Lower lobe of right lung (tissue), 2 donors: ENCODE data around the gene PTPRM. TPM values are rescaled to one million over a fixed set of nuclear protein-coding genes. Genes with fewer than 3 reads are reported as not detected.

Experiments
- ATAC-seq, 2 donors: fragments of 200-7000 bp; cut with Tn5 transposase; one replicate each; pipeline ENCODE4 v1.9.1; 2020 to 2022; ENCODE audit warnings: mild to moderate bottlenecking in 2 of 2, moderate library complexity in 2 of 2
- DNase-seq: peaks from one replicate; pipeline ENCODE4 v3.0.0-alpha.2; 2020
- H3K27ac ChIP-seq: fragments of 200-600 bp; one replicate; pipeline ENCODE4 v1.8.0; 2022
- H3K27me3 ChIP-seq: fragments of 200-600 bp; one replicate; pipeline ENCODE4 v1.8.0; 2022; ENCODE audit warnings: low read depth
- H3K36me3 ChIP-seq: fragments of 200-600 bp; one replicate; pipeline ENCODE4 v1.8.0; 2022; ENCODE audit warnings: mild to moderate bottlenecking
- H3K4me1 ChIP-seq: fragments of 200-600 bp; one replicate; pipeline ENCODE4 v1.8.0; 2022
- H3K4me3 ChIP-seq: fragments of 200-600 bp; one replicate; pipeline ENCODE4 v1.8.0; 2022; ENCODE audit warnings: mild to moderate bottlenecking
- H3K9me3 ChIP-seq: fragments of 200-600 bp; one replicate; pipeline ENCODE4 v1.8.0; 2022
- CTCF ChIP-seq: fragments of 200-600 bp; IDR thresholded peaks from one replicate; pipeline ENCODE4 v1.8.0; 2022; ENCODE audit warnings: antibody characterized with exemption, mild to moderate bottlenecking
- intact Hi-C: fragments of 100-400 bp; cut with DNase I; formaldehyde crosslinking; loops from one replicate; pipeline ENCODE4 v1.11.0; 2022
- total RNA-seq: library from RNA; stranded (reverse); fragmentation: NEBNext Ultra II Directional; extraction: Animal tissue kit (Norgen Biotek cat#: 25700); gene quantifications from one replicate; pipeline ENCODE4 v1.2.1, GENCODE V29; 2021
- donor health status: DM: no; HTN: yes; CAD: no; lungs with severe emphysema.

The PTPRM gene
- total RNA-seq, 1 donor from 2014 or later: 85.2 TPM

- Histone ChIP-seq H3K27ac (no peak overlapping the region), H3K27me3 (no peaks in the 10 kb centered on the region), H3K36me3 (no peaks in the 10 kb centered on the region), H3K9me3 (no peaks in the 10 kb centered on the region), H3K4me1 (peaks cover 11% of the 10 kb centered on the region), H3K4me3 (no peak overlapping the region)
- TF ChIP-seq CTCF: no peak
- DNase-seq: no peak
- intact Hi-C loops: no loop called here
- no peak for ATAC-seq
Measured at GRCh38 chr18:8339210-8339609, 772.1 kb downstream of the PTPRM start.

- Histone ChIP-seq H3K4me1 (peaks cover 11% of the 10 kb centered on the region), H3K27ac (no peak overlapping the region), H3K4me3 (no peak overlapping the region), H3K36me3 (no peaks in the 10 kb centered on the region), H3K9me3 (no peaks in the 10 kb centered on the region), H3K27me3 (no peaks in the 10 kb centered on the region)
- no peak for TF ChIP-seq CTCF
- DNase-seq (no peak), ATAC-seq (no peak)
- intact Hi-C loops: no loop called here
Measured at GRCh38 chr18:8339952-8340351, 772.8 kb downstream of the PTPRM start.

GRCh38 chr18:8341481-8342230 lies 774.5 kb downstream of the PTPRM start:
- Histone ChIP-seq H3K27ac (peak overlapping the region; percentile 54), H3K27me3 (no peaks in the 10 kb centered on the region), H3K4me3 (no peak overlapping the region), H3K4me1 (peaks cover 11% of the 10 kb centered on the region), H3K36me3 (no peaks in the 10 kb centered on the region), H3K9me3 (no peaks in the 10 kb centered on the region)
- no peak for DNase-seq
- intact Hi-C loops: no loop called here
- no peak for TF ChIP-seq CTCF
- peak; percentile 76 to 88 for ATAC-seq

GRCh38 chr18:8348051-8348720 lies 781.1 kb downstream of the PTPRM start:
- no peaks in the 10 kb centered on the region for H3K27me3 ChIP-seq
- H3K27ac ChIP-seq: no peak overlapping the region
- H3K4me1 ChIP-seq: no peaks in the 10 kb centered on the region
- DNase-seq (no peak), ATAC-seq (no peak)
- intact Hi-C loops: no loop called here
- no peak for TF ChIP-seq CTCF
- H3K4me3 ChIP-seq: no peak overlapping the region
- H3K36me3 ChIP-seq: no peaks in the 10 kb centered on the region
- no peaks in the 10 kb centered on the region for H3K9me3 ChIP-seq

- TF ChIP-seq CTCF: no peak
- no peak for ATAC-seq
Measured at GRCh38 chr18:8349608-8350323, 782.6 kb downstream of the PTPRM start.

More at GRCh38 chr18:8349608-8350323, 782.6 kb downstream of the PTPRM start:
- Histone ChIP-seq H3K9me3 (no peaks in the 10 kb centered on the region), H3K36me3 (no peaks in the 10 kb centered on the region), H3K4me1 (no peaks in the 10 kb centered on the region), H3K27ac (no peak overlapping the region), H3K4me3 (no peak overlapping the region), H3K27me3 (no peaks in the 10 kb centered on the region)
- DNase-seq: no peak
- intact Hi-C loops: no loop called here
